GM13976 (cell line): ENCODE measurements around the gene ABHD14A.
A peak's percentile ranks its signal among the peaks of the same experiment; 100 is the strongest.

Source experiments
- DNase-seq: peaks from one replicate; pipeline ENCODE4 v3.0.0; 2012; ENCODE audit warnings: low spot score
- CTCF ChIP-seq: IDR thresholded peaks from 2 replicates; pipeline ENCODE4 v1.5.1; 2012; ENCODE audit warnings: borderline replicate concordance, mild to moderate bottlenecking; ENCODE audit not compliant: insufficient read depth; ENCODE audit errors: extremely low read depth, missing control alignments, control extremely low read depth
- in situ Hi-C: fragments of 300-500 bp; cut with MboI; formaldehyde crosslinking; loops from one replicate; pipeline ENCODE4 v1.12.0; 2022; ENCODE audit warnings: low sequenced_read_pairs, mixed read lengths, inconsistent platforms; ENCODE audit not compliant: unreplicated experiment

ABHD14A gene

GRCh38 chr3:51953445-51953844 lies 21.4 kb upstream of the ABHD14A start:
- no peak for TF ChIP-seq CTCF
- in situ Hi-C loops: no loop called here
- DNase-seq: no peak

GRCh38 chr3:51954105-51954504 lies 20.8 kb upstream of the ABHD14A start:
- in situ Hi-C loops: no loop called here
- no peak for TF ChIP-seq CTCF
- no peak for DNase-seq

GRCh38 chr3:51954713-51955112 lies 20.2 kb upstream of the ABHD14A start:
- in situ Hi-C loops: no loop called here
- no peak for DNase-seq
- TF ChIP-seq CTCF: no peak

GRCh38 chr3:51955175-51955892 lies 19.5 kb upstream of the ABHD14A start, which contains the start of gene GPR62:
TSS of gene GPR62 (plus strand) at chr3:51955381. CDS start at chr3:51955653, 272 bp downstream.
- in situ Hi-C loops: no loop called here

GRCh38 chr3:51955893-51956770 lies 18.7 kb upstream of the ABHD14A start:
- TF ChIP-seq CTCF: no peak
- DNase-seq: peak; percentile 58
- in situ Hi-C loops: no loop called here

More at GRCh38 chr3:51955175-51955892, 19.5 kb upstream of the ABHD14A start, which contains the start of gene GPR62:
- DNase-seq: no peak
- TF ChIP-seq CTCF: no peak

- no peak for DNase-seq
- TF ChIP-seq CTCF: no peak
- in situ Hi-C loops: no loop called here
Measured at GRCh38 chr3:51957520-51958205, 17.2 kb upstream of the ABHD14A start.
